MM.1S (cell line): ENCODE data around the gene IGF1R.

Experiments used
- DNase-seq: peaks from one replicate; pipeline ENCODE4 v3.0.0-alpha.2; 2015
- H2AFZ ChIP-seq: fragments of 300-600 bp; sonication (generic); 2 replicates; pipeline ENCODE4 v1.6.0; 2016; ENCODE audit warnings: antibody characterized with exemption, low read length
- H3F3A ChIP-seq: fragments of 300-600 bp; sonication (generic); 2 replicates; pipeline ENCODE4 v1.6.1; 2016; ENCODE audit warnings: mild to moderate bottlenecking, antibody characterized with exemption, low read length, moderate library complexity, mixed read lengths; ENCODE audit not compliant: insufficient read depth
- H3K27ac ChIP-seq: fragments of 300-600 bp; sonication (generic); 2 replicates; pipeline ENCODE4 v1.5.1; 2016; ENCODE audit warnings: mild to moderate bottlenecking, low read length
- H3K27me3 ChIP-seq: fragments of 300-600 bp; sonication (generic); replicated peaks from 2 replicates; pipeline ENCODE4 v1.6.0; 2016; ENCODE audit warnings: low read length; ENCODE audit not compliant: insufficient read depth
- H3K36me3 ChIP-seq: fragments of 300-600 bp; sonication (generic); replicated peaks from 2 replicates; pipeline ENCODE4 v1.6.1; 2016; ENCODE audit warnings: mild to moderate bottlenecking, low read length, mixed read lengths; ENCODE audit not compliant: insufficient read depth
- H3K4me1 ChIP-seq: fragments of 300-600 bp; sonication (generic); 2 replicates; pipeline ENCODE4 v1.6.1; 2016; ENCODE audit warnings: low read length, mixed read lengths
- H3K4me2 ChIP-seq: fragments of 300-600 bp; sonication (generic); 2 replicates; pipeline ENCODE4 v1.6.0; 2016; ENCODE audit warnings: low read depth, low read length
- H3K4me3 ChIP-seq: fragments of 300-600 bp; sonication (generic); 2 replicates; pipeline ENCODE4 v1.5.1; 2016; ENCODE audit warnings: low read length, mixed read lengths
- H3K79me2 ChIP-seq: fragments of 300-600 bp; sonication (generic); 2 replicates; pipeline ENCODE4 v1.6.1; 2016; ENCODE audit warnings: mixed run types, low read length, mixed read lengths
- H3K9ac ChIP-seq: fragments of 300-600 bp; sonication (generic); 2 replicates; pipeline ENCODE4 v1.6.1; 2016; ENCODE audit warnings: low read length, mixed read lengths
- H3K9me2 ChIP-seq: fragments of 300-600 bp; sonication (generic); replicated peaks from 2 replicates; pipeline ENCODE4 v1.6.1; 2016; ENCODE audit warnings: mild to moderate bottlenecking, low read length, mixed read lengths; ENCODE audit not compliant: insufficient read depth
- H3K9me3 ChIP-seq: fragments of 300-600 bp; sonication (generic); replicated peaks from 2 replicates; pipeline ENCODE4 v1.6.1; 2016; ENCODE audit warnings: mild to moderate bottlenecking, low read length, mixed read lengths; ENCODE audit not compliant: insufficient read depth
- H4K20me1 ChIP-seq: fragments of 300-600 bp; sonication (generic); 2 replicates; pipeline ENCODE4 v1.6.1; 2016; ENCODE audit warnings: mild to moderate bottlenecking, low read length, moderate library complexity, mixed read lengths; ENCODE audit not compliant: insufficient read depth
- CTCF ChIP-seq: fragments of 300-600 bp; sonication (generic); IDR thresholded peaks from 2 replicates; pipeline ENCODE4 v1.5.1; 2016; ENCODE audit warnings: antibody characterized with exemption, low read length, mixed read lengths
- EZH2 ChIP-seq: fragments of 300-600 bp; sonication (generic); optimal IDR thresholded peaks from 2 replicates; pipeline ENCODE3; 2017; ENCODE audit warnings: low read depth, mild to moderate bottlenecking, antibody characterized with exemption, low read length, mixed read lengths
- EZH2phosphoT487 ChIP-seq: fragments of 300-600 bp; sonication (generic); IDR thresholded peaks from 2 replicates; pipeline ENCODE4 v1.6.1; 2018; ENCODE audit warnings: antibody characterized with exemption, low read length

Gene IGF1R

GRCh38 chr15:98841419-98841970 is 193.2 kb downstream of the IGF1R start:
- Histone ChIP-seq H3K4me1 (no peaks in the 10 kb centered on the region), H3K27me3 (no peaks in the 10 kb centered on the region), H3K4me3 (no peak overlapping the region), H3K9ac (no peak overlapping the region), H3K9me3 (no peaks in the 10 kb centered on the region), H3K9me2 (no peaks in the 10 kb centered on the region), H3K79me2 (peaks cover 48% of the 10 kb centered on the region), H2AFZ (no peak overlapping the region), H4K20me1 (no peaks in the 10 kb centered on the region), H3K4me2 (no peak overlapping the region), H3K36me3 (no peaks in the 10 kb centered on the region), H3K27ac (no peak overlapping the region), H3F3A (no peaks in the 10 kb centered on the region)
- TF ChIP-seq EZH2phosphoT487 = no peak
- no peak for TF ChIP-seq EZH2
- TF ChIP-seq CTCF = no peak
- no peak for DNase-seq

- no peak for TF ChIP-seq EZH2
- no peak for TF ChIP-seq EZH2phosphoT487
- no peak for TF ChIP-seq CTCF
- Histone ChIP-seq H3K4me2 (no peak overlapping the region), H3K36me3 (no peaks in the 10 kb centered on the region), H3K9ac (no peak overlapping the region), H3K9me3 (no peaks in the 10 kb centered on the region), H3K9me2 (no peaks in the 10 kb centered on the region), H3K79me2 (peaks cover 50% of the 10 kb centered on the region), H3K4me1 (no peaks in the 10 kb centered on the region), H2AFZ (no peak overlapping the region), H3K27ac (no peak overlapping the region), H3K27me3 (no peaks in the 10 kb centered on the region), H4K20me1 (no peaks in the 10 kb centered on the region), H3K4me3 (no peak overlapping the region), H3F3A (no peaks in the 10 kb centered on the region)
- DNase-seq = no peak
Observed at GRCh38 chr15:98842192-98842972, 194.0 kb downstream of the IGF1R start.

GRCh38 chr15:98842973-98843285 is 194.6 kb downstream of the IGF1R start:
- no peaks in the 10 kb centered on the region for H3K9me3 ChIP-seq
- H3K4me1 ChIP-seq = no peaks in the 10 kb centered on the region
- H3K27ac ChIP-seq = no peak overlapping the region
- H4K20me1 ChIP-seq = no peaks in the 10 kb centered on the region
- H3K79me2 ChIP-seq = peaks cover 51% of the 10 kb centered on the region
- H3K4me3 ChIP-seq = no peak overlapping the region
- no peak for DNase-seq
- H3K27me3 ChIP-seq = no peaks in the 10 kb centered on the region
- TF ChIP-seq EZH2 (no peak), EZH2phosphoT487 (no peak), CTCF (no peak)
- no peak overlapping the region for H3K4me2 ChIP-seq
- H3F3A ChIP-seq = no peaks in the 10 kb centered on the region
- H2AFZ ChIP-seq = no peak overlapping the region
- H3K36me3 ChIP-seq = no peaks in the 10 kb centered on the region
- H3K9ac ChIP-seq = no peak overlapping the region
- H3K9me2 ChIP-seq = no peaks in the 10 kb centered on the region
